HG02623 (cell line): ENCODE results near the gene PRKCQ.
"Not testable (repeated sequence)": the region's sequence is repeated elsewhere in the genome, so short reads cannot be mapped to it uniquely, and the experiment has no call there.

Experiments used
- ATAC-seq: cut with Tn5 transposase; IDR thresholded peaks from one replicate; pipeline ENCODE4 v1.9.1; 2021; ENCODE audit warnings: moderate library complexity; ENCODE audit not compliant: unreplicated experiment

PRKCQ gene

GRCh38 chr10:6494442-6494819 is 85.6 kb downstream of the PRKCQ start:
- ATAC-seq: no peak

GRCh38 chr10:6493521-6494441 is 86.3 kb downstream of the PRKCQ start:
- no peak for ATAC-seq

DNA sequence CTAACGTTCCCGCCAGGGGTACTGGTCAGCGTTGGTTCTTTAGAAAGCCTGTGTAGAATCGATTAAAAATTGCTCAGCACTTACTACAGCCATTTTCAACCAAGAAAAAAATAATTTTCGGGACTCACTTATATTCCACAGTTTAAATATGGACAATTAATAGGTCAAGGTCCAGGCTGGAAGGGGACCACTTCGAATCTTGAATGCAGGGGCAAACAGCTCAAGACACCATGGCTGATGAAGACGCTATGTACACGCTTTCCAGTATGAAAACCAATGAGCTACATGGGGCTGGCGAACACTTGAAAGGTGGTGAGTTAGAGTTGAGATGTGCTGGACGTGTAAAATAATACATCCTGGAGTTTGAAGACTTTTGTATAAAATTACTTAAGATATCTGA is 87.2 kb downstream of the PRKCQ start:
- no peak for ATAC-seq

- no peak for ATAC-seq
Measured at GRCh38 chr10:6491841-6492609, 88.1 kb downstream of the PRKCQ start.

DNA sequence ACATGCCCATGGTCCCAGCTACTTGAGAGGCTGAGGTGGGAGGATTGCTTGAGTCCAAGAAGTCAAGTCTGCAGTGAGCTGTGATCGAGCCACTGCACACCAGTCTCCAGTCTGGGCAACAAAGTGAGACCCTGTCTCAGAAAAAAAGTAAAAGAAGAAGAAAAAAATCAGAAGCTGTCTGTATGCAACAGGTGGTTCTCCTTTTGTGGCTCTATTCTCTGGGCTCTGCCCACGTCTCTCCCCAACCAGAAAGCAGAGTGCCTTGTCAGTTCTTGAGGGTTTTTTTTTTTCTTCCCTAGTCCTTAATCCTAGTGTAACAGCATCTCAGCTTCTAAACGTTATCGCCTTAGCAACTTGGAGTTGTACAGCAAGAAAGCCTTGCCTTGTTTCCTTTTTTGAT is 89.5 kb downstream of the PRKCQ start:
- ATAC-seq: no peak

DNA sequence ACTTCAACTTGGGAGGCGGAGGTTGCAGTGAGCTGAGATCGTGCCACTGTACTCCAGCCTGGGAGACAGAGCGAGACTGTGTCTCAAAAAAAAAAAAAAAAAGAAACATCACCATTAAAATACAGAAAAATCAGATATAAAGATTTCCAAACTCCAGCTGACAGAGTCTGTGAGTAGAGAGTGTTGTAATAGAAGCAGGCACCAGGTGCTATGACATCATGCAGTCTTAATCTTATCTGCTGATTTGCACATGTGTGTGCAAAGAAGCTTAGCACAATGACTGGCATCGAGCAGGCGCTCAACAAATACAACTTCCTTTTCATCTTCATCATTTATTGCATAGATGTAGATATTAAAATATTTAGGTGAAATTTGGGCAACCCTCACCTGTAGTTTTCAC is 92.2 kb downstream of the PRKCQ start:
- no peak for ATAC-seq

GRCh38 chr10:6486309-6486708 is 93.8 kb downstream of the PRKCQ start:
- no peak for ATAC-seq

DNA sequence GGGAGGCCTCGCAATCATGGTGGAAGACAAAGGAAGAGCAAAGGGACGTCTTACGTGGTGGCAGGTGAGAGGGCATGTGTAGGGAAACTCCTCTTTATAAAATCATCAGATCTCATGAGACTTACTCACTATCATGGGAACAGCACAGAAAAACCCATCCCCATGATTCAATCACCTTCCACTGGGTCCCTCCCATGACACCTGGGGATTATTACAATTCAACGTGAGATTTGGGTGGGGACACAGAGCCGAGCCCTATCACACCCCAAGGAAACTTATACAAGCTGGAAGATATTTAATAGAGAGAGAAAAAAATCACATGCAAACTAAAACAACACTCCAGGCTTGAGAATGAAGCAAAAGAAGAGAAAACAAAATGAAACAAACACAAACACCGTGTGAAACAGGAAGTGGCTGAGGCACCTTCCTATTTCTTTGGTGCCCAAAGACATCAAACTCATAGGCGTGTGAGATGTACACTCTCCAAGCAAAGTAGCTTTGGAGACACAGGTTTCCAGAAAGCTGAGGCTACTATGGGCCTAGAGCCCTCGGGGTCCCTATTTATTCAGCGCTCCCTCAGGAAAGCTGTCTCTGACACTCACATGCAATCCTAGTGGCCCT is 97.2 kb downstream of the PRKCQ start:
- no peak for ATAC-seq

- ATAC-seq: no peak
Measured at GRCh38 chr10:6478722-6479121, 101.4 kb downstream of the PRKCQ start.

DNA sequence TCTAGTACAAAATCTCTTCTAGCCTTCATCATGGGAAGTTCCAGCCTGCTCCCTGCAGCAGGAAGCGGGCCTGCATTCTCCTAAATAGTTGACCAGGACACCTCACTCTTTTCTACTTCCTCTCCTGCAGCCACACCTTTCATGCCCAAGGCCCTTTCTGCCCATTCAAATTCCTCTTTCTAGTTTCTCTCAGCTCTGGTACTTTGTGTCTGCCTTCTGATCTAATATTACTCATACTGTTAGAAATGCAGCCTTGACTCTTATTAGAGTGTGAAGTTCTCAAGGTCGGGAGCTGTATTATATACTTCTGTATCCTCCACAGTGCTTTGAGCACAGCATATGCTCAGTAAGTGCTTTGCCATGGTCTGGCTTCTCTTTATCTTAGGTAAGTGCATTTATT is 103.1 kb downstream of the PRKCQ start:
- ATAC-seq: no peak

GRCh38 chr10:6474871-6475270 is 105.2 kb downstream of the PRKCQ start:
- no peak for ATAC-seq

DNA sequence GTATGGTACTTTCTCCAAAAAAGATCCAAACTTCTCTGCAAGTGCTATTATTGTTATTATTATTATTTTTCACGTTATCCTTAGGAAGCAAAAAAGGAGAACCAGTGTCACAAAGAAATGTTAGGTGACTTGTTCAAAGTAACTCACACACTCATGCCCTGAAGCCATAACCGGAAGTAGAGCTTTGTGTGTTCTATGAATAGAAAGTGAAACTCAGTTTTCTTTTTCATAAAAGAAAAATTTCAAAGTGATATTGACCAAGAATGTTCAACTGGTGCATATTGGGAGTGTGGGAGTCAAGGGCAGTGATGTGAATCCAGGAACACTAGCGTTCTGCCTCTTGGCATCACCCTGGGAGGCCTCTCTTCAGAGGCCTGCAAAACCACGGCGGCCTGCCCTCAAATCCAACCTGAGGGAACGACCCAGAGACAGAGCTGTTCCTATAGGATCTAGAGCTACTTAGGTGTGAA is 106.1 kb downstream of the PRKCQ start:
- ATAC-seq: peak; percentile 82

DNA sequence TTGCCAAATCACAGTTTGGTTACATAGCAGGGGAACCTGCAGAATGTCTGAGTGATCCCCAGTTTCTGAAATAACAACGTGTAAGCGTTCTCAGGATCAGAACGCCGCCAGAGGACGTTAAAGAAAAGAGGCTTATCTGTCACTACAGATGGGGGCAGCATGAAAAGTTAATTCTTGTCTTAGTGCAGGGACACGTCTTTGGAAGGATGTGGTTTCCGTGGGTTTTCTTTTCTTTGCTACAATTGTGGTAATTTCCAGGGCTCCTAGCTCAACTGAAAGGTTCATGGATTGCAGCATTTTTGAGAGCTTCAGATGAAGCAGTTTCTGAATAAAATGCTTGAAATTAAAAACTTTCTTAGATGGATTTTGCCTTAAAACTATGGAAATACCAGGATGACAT is 106.6 kb downstream of the PRKCQ start:
- ATAC-seq: no peak

GRCh38 chr10:6472710-6473005 is 107.4 kb downstream of the PRKCQ start:
- ATAC-seq: not testable (repeated sequence)

- no peak for ATAC-seq
Measured at GRCh38 chr10:6470894-6471618, 109.0 kb downstream of the PRKCQ start.

- ATAC-seq: no peak
Measured at GRCh38 chr10:6469661-6470060, 110.4 kb downstream of the PRKCQ start.

DNA sequence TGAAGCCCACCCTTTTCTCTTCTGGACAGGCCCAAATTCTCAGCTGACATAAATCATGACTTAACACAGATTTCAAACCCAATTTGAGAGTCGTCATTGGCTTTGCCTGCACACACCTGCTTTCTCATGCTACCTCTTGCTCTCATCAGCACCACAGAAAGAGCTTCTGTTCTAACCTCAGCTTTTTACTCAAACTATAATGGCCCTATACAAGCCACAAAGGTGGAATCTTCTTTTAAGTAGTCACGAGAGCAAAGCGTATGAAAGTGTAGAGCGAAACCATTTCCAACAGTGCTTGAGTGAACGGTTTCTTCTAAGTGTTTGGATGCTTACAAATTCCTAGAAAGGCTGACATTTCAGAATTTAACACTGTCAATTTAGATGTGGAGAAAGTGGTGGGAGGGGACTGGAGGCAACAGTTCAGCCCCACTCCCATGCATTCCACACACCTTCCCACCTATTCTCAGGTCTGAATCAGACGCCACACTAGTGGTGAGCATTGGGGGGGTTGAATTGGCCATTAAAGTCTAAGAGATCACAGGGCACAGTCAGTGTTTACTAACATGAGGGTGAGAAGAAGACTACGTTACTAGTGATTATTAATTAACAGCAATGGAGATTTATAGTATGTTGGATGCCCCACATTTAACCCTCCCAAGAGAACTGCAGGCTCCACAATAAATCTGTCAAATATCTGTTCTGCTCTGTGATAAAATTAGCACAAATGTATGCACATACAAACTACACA is 114.0 kb downstream of the PRKCQ start:
- no peak for ATAC-seq

DNA sequence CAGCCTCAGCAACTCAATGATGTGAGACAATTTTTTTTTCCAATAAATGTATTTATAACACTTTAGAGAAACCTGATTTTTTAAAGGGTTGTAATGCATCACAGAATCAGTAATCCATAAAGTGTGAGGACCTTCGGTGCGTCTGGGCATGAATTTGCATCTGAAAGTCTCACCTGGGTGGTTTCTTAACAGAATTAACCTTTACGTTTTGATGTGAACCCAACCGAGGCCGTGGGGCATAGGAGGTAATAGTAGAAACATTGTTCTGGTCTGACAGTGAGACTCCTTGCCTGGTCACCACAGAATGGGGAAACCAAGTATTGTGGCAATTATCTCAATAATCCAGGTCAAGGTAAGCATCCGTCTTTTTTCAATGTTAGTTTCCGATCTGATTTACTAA is 114.6 kb downstream of the PRKCQ start:
- ATAC-seq: no peak

GRCh38 chr10:6464862-6465430 is 115.1 kb downstream of the PRKCQ start:
- ATAC-seq: no peak

GRCh38 chr10:6463366-6463765 is 116.7 kb downstream of the PRKCQ start:
- no peak for ATAC-seq
